CD14-positive monocyte (primary cell): ENCODE data around the gene SFXN2. TPM values are rescaled to one million over a fixed set of nuclear protein-coding genes. Genes with fewer than 3 reads are reported as not detected.
"Not testable (repeated sequence)": the region's sequence is repeated elsewhere in the genome, so short reads cannot be mapped to it uniquely, and the experiment has no call there.

Experiments
- DNase-seq, 3 donors: peaks; one replicate each; pipeline ENCODE4 v3.0.0-alpha.2; 2011 to 2022
- H2AFZ ChIP-seq: 2 replicates; pipeline ENCODE4 v1.6.0; 2012; ENCODE audit warnings: mild to moderate bottlenecking, low read depth, low read length, inconsistent platforms; ENCODE audit not compliant: insufficient read depth, poor library complexity, severe bottlenecking
- H3K27ac ChIP-seq, 2 donors: 1 replicate in 1 of 2; 2 replicates in 1 of 2; pipeline ENCODE4 v1.5.1; 2012 to 2013; ENCODE audit warnings: low read length in 2 of 2, control low read depth in 1 of 2, inconsistent platforms in 1 of 2, low read depth in 1 of 2, mild to moderate bottlenecking in 1 of 2
- H3K27me3 ChIP-seq, 2 donors: one replicate each; pipeline versions ENCODE4 v1.6.0 to v1.6.1; 2011 to 2013; ENCODE audit warnings: low read length in 2 of 2; ENCODE audit not compliant: control insufficient read depth in 2 of 2, insufficient read depth in 2 of 2
- H3K36me3 ChIP-seq, 2 donors: replicated peaks in 1 of 2; 1 replicate in 1 of 2; 2 replicates in 1 of 2; pipeline versions ENCODE4 v1.5.1 to v1.6.1; 2012 to 2013; ENCODE audit warnings: low read length in 2 of 2, control low read depth in 1 of 2, inconsistent platforms in 1 of 2, mild to moderate bottlenecking in 1 of 2; ENCODE audit not compliant: insufficient read depth in 2 of 2, control insufficient read depth in 1 of 2
- H3K4me1 ChIP-seq, 2 donors: 1 replicate in 1 of 2; 2 replicates in 1 of 2; pipeline versions ENCODE4 v1.5.1 to v1.6.1; 2012 to 2013; ENCODE audit warnings: low read length in 2 of 2, control low read depth in 1 of 2, inconsistent platforms in 1 of 2, mild to moderate bottlenecking in 1 of 2, moderate library complexity in 1 of 2; ENCODE audit not compliant: insufficient read depth in 2 of 2, control insufficient read depth in 1 of 2
- H3K4me2 ChIP-seq: replicated peaks from 2 replicates; pipeline ENCODE3; 2012; ENCODE audit warnings: low read length, moderate library complexity, mild to moderate bottlenecking; ENCODE audit not compliant: poor library complexity, severe bottlenecking; ENCODE audit errors: extremely low read depth
- H3K4me3 ChIP-seq, 3 experiments: fragments of 200-600 bp in 1 of 3; sonication (generic) in 1 of 3; replicated peaks in 1 of 3; 1 replicate in 2 of 3; 2 replicates in 1 of 3; pipeline ENCODE4 v1.5.1; 2011 to 2013; ENCODE audit warnings: low read length in 3 of 3, mild to moderate bottlenecking in 3 of 3, control low read depth in 2 of 3, low read depth in 2 of 3, inconsistent platforms in 1 of 3, moderate library complexity in 1 of 3
- H3K79me2 ChIP-seq: 2 replicates; pipeline ENCODE4 v1.6.0; 2012; ENCODE audit warnings: mild to moderate bottlenecking, control low read depth, inconsistent platforms, low read length, moderate library complexity; ENCODE audit not compliant: insufficient read depth
- H3K9ac ChIP-seq: 2 replicates; pipeline ENCODE4 v1.6.0; 2017; ENCODE audit warnings: low read length, mild to moderate bottlenecking; ENCODE audit not compliant: insufficient read depth, poor library complexity, severe bottlenecking
- H3K9me3 ChIP-seq, 2 donors: replicated peaks in 1 of 2; 1 replicate in 1 of 2; 2 replicates in 1 of 2; pipeline versions ENCODE4 v1.5.1 to v1.6.1; 2012 to 2013; ENCODE audit warnings: low read length in 2 of 2, control low read depth in 1 of 2; ENCODE audit not compliant: control insufficient read depth in 1 of 2, insufficient read depth in 1 of 2
- H4K20me1 ChIP-seq: 2 replicates; pipeline ENCODE4 v1.6.0; 2012; ENCODE audit warnings: mild to moderate bottlenecking, low read length, control low read depth, moderate library complexity; ENCODE audit not compliant: insufficient read depth
- H3K27ac Mint-ChIP-seq, 7 donors: one replicate each; pipeline ENCODE4 v1.8.0; 2020; ENCODE audit warnings: mild to moderate bottlenecking in 7 of 7, mixed read lengths in 7 of 7, moderate library complexity in 6 of 7, inconsistent platforms in 2 of 7
- H3K27me3 Mint-ChIP-seq, 3 donors: one replicate each; pipeline ENCODE4 v1.8.0; 2021 to 2022; ENCODE audit warnings: low read depth in 3 of 3, mild to moderate bottlenecking in 3 of 3, mixed read lengths in 3 of 3, moderate library complexity in 3 of 3, inconsistent platforms in 1 of 3
- H3K36me3 Mint-ChIP-seq, 2 donors: one replicate each; pipeline ENCODE4 v1.8.0; 2020; ENCODE audit warnings: mixed read lengths in 2 of 2, inconsistent platforms in 1 of 2, mild to moderate bottlenecking in 1 of 2
- H3K4me1 Mint-ChIP-seq: one replicate; pipeline ENCODE4 v1.8.0; 2020; ENCODE audit warnings: mild to moderate bottlenecking, mixed read lengths
- H3K4me3 Mint-ChIP-seq, 2 donors: one replicate each; pipeline ENCODE4 v1.8.0; 2020; ENCODE audit warnings: mild to moderate bottlenecking in 2 of 2, mixed read lengths in 2 of 2, moderate library complexity in 1 of 2
- H3K9me3 Mint-ChIP-seq, 7 donors: one replicate each; pipeline ENCODE4 v1.8.0; 2020 to 2022; ENCODE audit warnings: mixed read lengths in 7 of 7, mild to moderate bottlenecking in 6 of 7, moderate library complexity in 6 of 7, inconsistent platforms in 2 of 7
- WGBS: methylation state at CpG from one replicate; pipeline ENCODE4 v1.1.5; 2013; ENCODE audit warnings: missing lambda C conversion rate; ENCODE audit not compliant: insufficient coverage; 5-methylcytosine and 5-hydroxymethylcytosine counted together
- intact Hi-C, 2 donors: fragments of 100-400 bp; cut with micrococcal nuclease; formaldehyde crosslinking; loops; one replicate each; pipeline versions ENCODE4 v1.15.0 to v1.15.1; 2023
- polyA plus RNA-seq, 3 donors: library from polyadenylated mRNA; depleted of rRNA in 1 of 3; unstranded in 2 of 3; stranded (reverse) in 1 of 3; fragments of 300-500 nt in 2 of 3; fragments of >200 nt in 1 of 3; fragmentation: Illumina TruSeq in 2 of 3; gene quantifications; 1 replicate in 2 of 3; 2 replicates in 1 of 3; pipeline ENCODE4 v1.2.3, GENCODE V29; 2012 to 2021
- TF ChIP-seq, protein P1 (sequence below): fragments of 200-600 bp; IDR thresholded peaks from one replicate; pipeline ENCODE4 v1.8.0; 2022; ENCODE audit warnings: antibody characterized with exemption, mild to moderate bottlenecking

SFXN2 gene
- polyA plus RNA-seq, 3 donors = 1.3 to 2.0 (median 1.8) TPM

DNA sequence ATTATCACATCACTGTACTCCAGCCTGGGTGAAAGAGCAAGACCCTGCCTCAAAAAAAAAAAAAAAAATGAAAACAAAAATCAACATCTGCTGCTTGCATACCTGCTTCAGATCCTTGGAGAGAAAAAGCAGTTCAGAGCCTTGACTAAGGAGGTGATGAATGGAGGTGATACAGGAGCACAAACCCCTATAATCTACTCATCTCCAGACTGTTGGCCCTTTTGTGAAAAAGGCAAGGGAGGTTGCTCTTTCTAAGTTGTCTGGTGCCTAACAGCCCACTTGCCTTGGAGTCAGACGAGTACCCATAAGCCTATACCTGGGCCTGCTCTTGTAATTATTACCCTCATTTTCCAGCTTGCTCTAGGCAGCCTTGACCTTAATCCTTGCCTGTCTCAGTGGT is 1.4 kb downstream of the SFXN2 start:
- H3K36me3 Mint-ChIP-seq = no peaks in the 10 kb centered on the region
- H4K20me1 ChIP-seq = no peaks in the 10 kb centered on the region
- no peaks in the 10 kb centered on the region for H3K9me3 ChIP-seq
- H3K9ac ChIP-seq = no peak overlapping the region
- no peak overlapping the region for H3K4me3 ChIP-seq
- peaks cover 29% of the 10 kb centered on the region for H3K4me1 Mint-ChIP-seq
- intact Hi-C loops = no loop called here
- TF ChIP-seq, protein P1, sequence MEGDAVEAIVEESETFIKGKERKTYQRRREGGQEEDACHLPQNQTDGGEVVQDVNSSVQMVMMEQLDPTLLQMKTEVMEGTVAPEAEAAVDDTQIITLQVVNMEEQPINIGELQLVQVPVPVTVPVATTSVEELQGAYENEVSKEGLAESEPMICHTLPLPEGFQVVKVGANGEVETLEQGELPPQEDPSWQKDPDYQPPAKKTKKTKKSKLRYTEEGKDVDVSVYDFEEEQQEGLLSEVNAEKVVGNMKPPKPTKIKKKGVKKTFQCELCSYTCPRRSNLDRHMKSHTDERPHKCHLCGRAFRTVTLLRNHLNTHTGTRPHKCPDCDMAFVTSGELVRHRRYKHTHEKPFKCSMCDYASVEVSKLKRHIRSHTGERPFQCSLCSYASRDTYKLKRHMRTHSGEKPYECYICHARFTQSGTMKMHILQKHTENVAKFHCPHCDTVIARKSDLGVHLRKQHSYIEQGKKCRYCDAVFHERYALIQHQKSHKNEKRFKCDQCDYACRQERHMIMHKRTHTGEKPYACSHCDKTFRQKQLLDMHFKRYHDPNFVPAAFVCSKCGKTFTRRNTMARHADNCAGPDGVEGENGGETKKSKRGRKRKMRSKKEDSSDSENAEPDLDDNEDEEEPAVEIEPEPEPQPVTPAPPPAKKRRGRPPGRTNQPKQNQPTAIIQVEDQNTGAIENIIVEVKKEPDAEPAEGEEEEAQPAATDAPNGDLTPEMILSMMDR = no peak
- H3K27me3 ChIP-seq = no peaks in the 10 kb centered on the region
- H3K27ac Mint-ChIP-seq = no peak overlapping the region
- H3K4me1 ChIP-seq = peaks cover 14 to 27% of the 10 kb centered on the region in 2 donors
- no peaks in the 10 kb centered on the region for H3K36me3 ChIP-seq
- H3K79me2 ChIP-seq = peaks cover 38% of the 10 kb centered on the region
- H3K4me3 Mint-ChIP-seq = no peak overlapping the region
- no peak overlapping the region for H3K27ac ChIP-seq
- H2AFZ ChIP-seq = no peak overlapping the region
- peaks cover 0 to 3% (median 2%) of the 10 kb centered on the region in 3 donors for H3K27me3 Mint-ChIP-seq
- DNase-seq = no peak
- peaks cover 0 to 1% (median 0%) of the 10 kb centered on the region in 7 donors for H3K9me3 Mint-ChIP-seq
- WGBS = 100% methylated on average over 1 of the region's 1 CpG
- no peak overlapping the region for H3K4me2 ChIP-seq

DNA sequence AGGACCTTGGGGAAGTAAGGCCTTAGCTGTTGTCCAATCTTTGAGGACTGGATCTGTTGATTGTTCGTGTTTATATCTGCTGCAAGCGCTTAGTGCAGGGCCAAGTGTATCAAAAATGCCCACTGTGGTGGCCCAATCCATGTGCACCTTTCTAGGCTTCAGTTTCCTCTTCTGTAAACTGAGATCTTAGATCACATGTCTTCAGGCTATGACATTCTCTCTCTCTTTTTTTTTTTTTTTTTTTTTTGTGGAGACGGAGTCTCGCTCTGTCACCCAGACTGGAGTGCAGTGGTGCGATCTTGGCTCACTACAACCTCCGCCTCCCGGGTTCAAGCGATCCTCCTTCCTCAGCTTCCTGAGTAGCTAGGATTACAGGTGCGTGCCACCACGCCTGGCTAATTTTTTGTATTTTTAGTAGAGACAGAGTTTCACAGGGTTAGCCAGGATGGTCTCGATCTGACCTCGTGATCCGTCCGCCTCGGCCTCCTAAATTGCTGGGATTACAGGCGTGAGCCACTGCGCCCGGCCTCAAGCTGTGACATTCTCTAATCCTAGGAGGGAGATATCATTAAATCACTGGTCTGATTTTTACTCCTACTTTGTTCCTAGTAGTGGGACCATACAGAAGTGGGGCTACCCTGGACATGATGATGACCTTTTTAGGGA is 2.6 kb downstream of the SFXN2 start:
- H2AFZ ChIP-seq, H3K27ac ChIP-seq, H3K27me3 Mint-ChIP-seq, H3K9me3 ChIP-seq, H3K36me3 ChIP-seq, H4K20me1 ChIP-seq, H3K36me3 Mint-ChIP-seq, H3K4me3 ChIP-seq, H3K4me3 Mint-ChIP-seq, H3K9ac ChIP-seq, H3K27me3 ChIP-seq, intact Hi-C loops, DNase-seq, H3K9me3 Mint-ChIP-seq, H3K4me2 ChIP-seq: not testable (repeated sequence)
- 98% methylated on average over 8 of the region's 18 CpGs for WGBS
- Histone ChIP-seq H3K4me1 (peaks cover 14 to 27% of the 10 kb centered on the region in 2 donors), H3K79me2 (peaks cover 31% of the 10 kb centered on the region)
- Mint-ChIP-seq H3K4me1 (peaks cover 29% of the 10 kb centered on the region), H3K27ac (peak overlapping the region in 1 of 7 donors; percentile 49)
